K562 treated with DMSO at 1 percent for 12 hours (cell line): ENCODE measurements around the gene TSNAXIP1. TPM values are rescaled to one million over a fixed set of nuclear protein-coding genes. Genes with fewer than 3 reads are reported as not detected.

ENCODE experiments used
- total RNA-seq: library from RNA; unstranded; fragments of 300-600 nt; gene quantifications from 2 replicates; pipeline ENCODE4 v1.2.3, GENCODE V29; 2022; ENCODE audit not compliant: insufficient read depth

Gene TSNAXIP1, protein sequence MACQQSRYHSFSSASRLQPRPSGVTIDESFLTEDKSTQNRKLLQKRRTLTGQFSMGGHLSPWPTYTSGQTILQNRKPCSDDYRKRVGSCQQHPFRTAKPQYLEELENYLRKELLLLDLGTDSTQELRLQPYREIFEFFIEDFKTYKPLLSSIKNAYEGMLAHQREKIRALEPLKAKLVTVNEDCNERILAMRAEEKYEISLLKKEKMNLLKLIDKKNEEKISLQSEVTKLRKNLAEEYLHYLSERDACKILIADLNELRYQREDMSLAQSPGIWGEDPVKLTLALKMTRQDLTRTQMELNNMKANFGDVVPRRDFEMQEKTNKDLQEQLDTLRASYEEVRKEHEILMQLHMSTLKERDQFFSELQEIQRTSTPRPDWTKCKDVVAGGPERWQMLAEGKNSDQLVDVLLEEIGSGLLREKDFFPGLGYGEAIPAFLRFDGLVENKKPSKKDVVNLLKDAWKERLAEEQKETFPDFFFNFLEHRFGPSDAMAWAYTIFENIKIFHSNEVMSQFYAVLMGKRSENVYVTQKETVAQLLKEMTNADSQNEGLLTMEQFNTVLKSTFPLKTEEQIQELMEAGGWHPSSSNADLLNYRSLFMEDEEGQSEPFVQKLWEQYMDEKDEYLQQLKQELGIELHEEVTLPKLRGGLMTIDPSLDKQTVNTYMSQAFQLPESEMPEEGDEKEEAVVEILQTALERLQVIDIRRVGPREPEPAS
- not detected in 2 replicates for total RNA-seq

DNA sequence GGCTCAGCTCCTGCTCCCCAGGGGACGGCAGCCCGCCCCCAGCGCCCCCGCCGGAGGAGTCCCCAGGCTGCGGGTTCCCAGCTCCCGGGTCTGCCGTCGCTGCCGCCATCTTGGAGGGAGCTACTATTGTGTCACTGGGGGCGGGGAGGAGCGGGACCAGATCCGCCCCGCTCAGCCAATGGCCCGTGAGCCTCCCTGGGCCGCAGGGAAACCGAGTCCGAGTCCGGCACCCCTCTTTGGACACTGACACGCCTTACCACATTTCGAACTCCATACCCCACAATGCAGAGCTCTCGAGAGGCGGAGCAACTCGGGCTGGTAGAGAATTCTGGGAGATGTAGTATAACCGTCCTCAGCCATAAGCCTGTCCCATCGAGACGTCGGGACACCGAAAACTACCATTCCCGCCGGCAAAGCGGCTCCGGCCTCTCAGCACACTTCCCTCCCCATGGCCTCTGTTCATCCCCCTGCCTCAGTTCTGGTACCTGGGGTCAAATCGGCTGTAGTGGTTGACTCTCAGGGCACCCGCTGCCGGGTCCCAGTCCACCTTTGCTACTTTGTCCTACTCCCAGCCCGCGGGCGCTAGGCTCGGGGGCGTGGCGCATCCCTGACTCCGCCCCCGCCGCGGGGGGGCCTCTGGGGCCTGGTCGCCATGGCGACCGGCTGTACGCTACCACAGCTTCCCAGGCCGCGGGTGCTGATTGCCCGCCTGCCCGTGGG is at the start of gene TSNAXIP1, which contains the start of gene RANBP10:
TSS of gene TSNAXIP1 (plus strand) at position 462 of the 720 bp plus-strand sequence. CDS start 261 bp downstream, outside the sequence.
TSS of gene RANBP10 (minus strand) at position 133 of the 720 bp plus-strand sequence. CDS start at position 109, 24 bp downstream.

GRCh38 chr16:67841816-67842508 is 35.3 kb downstream of the TSNAXIP1 start, which contains the start of gene THAP11:
Gene THAP11, plus strand, starts transcription at chr16:67842320. Its CDS starts 235 bp downstream, at chr16:67842555.

DNA sequence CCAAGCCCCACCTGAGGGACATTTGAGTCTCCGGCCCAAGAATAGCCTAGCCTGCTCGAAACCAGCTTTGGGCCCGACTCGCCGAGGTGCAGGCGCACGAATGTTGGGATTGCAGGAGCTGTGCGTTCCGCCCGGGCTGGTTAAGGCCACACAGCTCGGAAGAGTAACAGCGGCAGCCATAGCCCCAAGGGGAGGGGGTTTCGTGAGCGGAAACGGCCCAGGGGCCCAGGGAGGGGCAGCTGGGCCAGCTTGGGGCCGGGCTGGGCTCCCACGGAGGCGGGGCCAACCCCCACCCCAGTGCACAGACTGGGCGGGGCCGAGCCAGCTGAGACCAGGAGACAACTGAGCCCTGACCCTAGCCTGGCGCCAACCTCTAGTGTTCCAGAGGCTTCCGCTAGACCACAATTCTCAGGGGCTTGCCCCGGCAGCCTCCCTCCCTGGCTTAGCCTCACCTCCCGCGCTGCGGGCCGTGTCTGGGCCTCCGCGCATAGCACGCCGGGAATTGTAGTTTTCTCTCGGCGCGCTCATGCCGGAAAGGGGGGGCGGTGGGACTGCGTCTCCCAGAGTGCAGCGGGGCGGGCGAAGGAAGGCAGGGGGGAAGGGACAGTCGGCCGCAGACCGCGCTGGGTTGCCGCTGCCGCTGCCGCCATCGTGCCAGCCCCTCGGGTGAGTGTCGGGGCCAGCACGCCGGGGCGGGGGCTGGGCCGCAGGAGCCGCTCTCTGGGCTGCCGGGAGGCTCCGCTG is 39.8 kb downstream of the TSNAXIP1 start, which contains the start of gene NUTF2:
TSS of gene NUTF2 (plus strand) at position 614 of the 744 bp plus-strand sequence. CDS start 18,198 bp downstream, outside the sequence.

GRCh38 chr16:67847064-67847861 is 40.6 kb downstream of the TSNAXIP1 start, which contains the start of gene CENPT:
Gene CENPT, minus strand, starts transcription at chr16:67847693. Its CDS starts 13,834 bp downstream, at chr16:67833859.

GRCh38 chr16:67872631-67873434 is 66.1 kb downstream of the TSNAXIP1 start, which contains the start of gene EDC4:
Gene EDC4, plus strand, starts transcription at chr16:67873052. Its CDS starts 210 bp downstream, at chr16:67873262.

Other genes with a start within 250 kb of the TSNAXIP1 start
- gene CTCF, start 244.4 kb upstream of the TSNAXIP1 start, total RNA-seq, result 17.9 and 46.1 TPM in 2 replicates
- 0.36 and 2.1 TPM in 2 replicates for gene CARMIL2, start 161.7 kb upstream of the TSNAXIP1 start, total RNA-seq
- 43.3 and 43.7 TPM in 2 replicates for gene ACD, start 146.6 kb upstream of the TSNAXIP1 start, total RNA-seq
- 2.0 and 2.6 TPM in 2 replicates for gene PARD6A, start 145.9 kb upstream of the TSNAXIP1 start, total RNA-seq
- gene ENKD1, start 140.1 kb upstream of the TSNAXIP1 start, total RNA-seq, result 11.1 and 13.9 TPM in 2 replicates
- 0.63 and 1.4 TPM in 2 replicates for gene C16orf86, start 140.1 kb upstream of the TSNAXIP1 start, total RNA-seq
- gene GFOD2, start 87.6 kb upstream of the TSNAXIP1 start, total RNA-seq, result 12.6 and 16.6 TPM in 2 replicates
- 5.9 and 18.0 TPM in 2 replicates for gene RANBP10, start 329 bp upstream of the TSNAXIP1 start, total RNA-seq
- 42.8 and 44.4 TPM in 2 replicates for gene THAP11, start 35.4 kb downstream of the TSNAXIP1 start, total RNA-seq
- 73.0 and 85.5 TPM in 2 replicates for gene NUTF2, start 40.0 kb downstream of the TSNAXIP1 start, total RNA-seq
- 49.8 and 70.8 TPM in 2 replicates for gene CENPT, start 40.8 kb downstream of the TSNAXIP1 start, total RNA-seq
- 44.1 and 77.8 TPM in 2 replicates for gene EDC4, start 66.2 kb downstream of the TSNAXIP1 start, total RNA-seq
- 3.5 and 4.0 TPM in 2 replicates for gene NRN1L, start 78.0 kb downstream of the TSNAXIP1 start, total RNA-seq
- gene PSKH1, start 86.4 kb downstream of the TSNAXIP1 start, total RNA-seq, result 26.9 and 37.2 TPM in 2 replicates
- gene CTRL, start 125.0 kb downstream of the TSNAXIP1 start, total RNA-seq, result 1.0 and 1.2 TPM in 2 replicates
- gene PSMB10, start 130.0 kb downstream of the TSNAXIP1 start, total RNA-seq, result 68.4 and 108 TPM in 2 replicates
- 5.9 and 13.3 TPM in 2 replicates for gene LCAT, start 137.2 kb downstream of the TSNAXIP1 start, total RNA-seq
- gene SLC12A4, start 161.7 kb downstream of the TSNAXIP1 start, total RNA-seq, result 12.0 and 20.0 TPM in 2 replicates
- not detected in 2 replicates for gene DPEP3, start 173.6 kb downstream of the TSNAXIP1 start, total RNA-seq
- gene DPEP2, start 192.6 kb downstream of the TSNAXIP1 start, total RNA-seq, result 1.7 and 4.6 TPM in 2 replicates
- gene DPEP2NB, start 209.0 kb downstream of the TSNAXIP1 start, total RNA-seq, result not detected in 2 replicates
- 12.3 and 13.7 TPM in 2 replicates for gene DDX28, start 216.3 kb downstream of the TSNAXIP1 start, total RNA-seq
- 8.5 and 13.1 TPM in 2 replicates for gene DUS2, start 216.4 kb downstream of the TSNAXIP1 start, total RNA-seq